ENCODE results near the gene BTNL3.
"Not testable (repeated sequence)": the region's sequence is repeated elsewhere in the genome, so short reads cannot be mapped to it uniquely, and the experiment has no call there.

Gene BTNL3, protein sequence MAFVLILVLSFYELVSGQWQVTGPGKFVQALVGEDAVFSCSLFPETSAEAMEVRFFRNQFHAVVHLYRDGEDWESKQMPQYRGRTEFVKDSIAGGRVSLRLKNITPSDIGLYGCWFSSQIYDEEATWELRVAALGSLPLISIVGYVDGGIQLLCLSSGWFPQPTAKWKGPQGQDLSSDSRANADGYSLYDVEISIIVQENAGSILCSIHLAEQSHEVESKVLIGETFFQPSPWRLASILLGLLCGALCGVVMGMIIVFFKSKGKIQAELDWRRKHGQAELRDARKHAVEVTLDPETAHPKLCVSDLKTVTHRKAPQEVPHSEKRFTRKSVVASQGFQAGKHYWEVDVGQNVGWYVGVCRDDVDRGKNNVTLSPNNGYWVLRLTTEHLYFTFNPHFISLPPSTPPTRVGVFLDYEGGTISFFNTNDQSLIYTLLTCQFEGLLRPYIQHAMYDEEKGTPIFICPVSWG

DNA sequence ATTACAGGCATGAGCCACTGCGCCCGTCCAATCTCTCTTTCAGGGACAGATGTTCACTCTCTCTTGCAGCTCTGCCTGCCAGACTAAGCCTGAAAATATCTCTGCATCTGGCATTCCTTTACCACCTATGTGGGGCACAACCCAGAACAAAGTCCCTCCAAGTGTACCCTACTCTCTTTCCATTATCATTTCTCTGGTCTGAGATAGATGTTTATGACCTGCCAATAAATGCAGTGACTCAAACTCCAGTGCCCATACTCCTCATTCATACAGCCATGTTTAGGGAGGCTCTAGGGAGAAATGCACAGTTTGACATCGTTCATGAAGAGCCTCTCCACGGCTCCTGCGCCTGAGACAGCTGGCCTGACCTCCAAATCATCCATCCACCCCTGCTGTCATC, at the start of gene BTNL3:
Gene BTNL3 (plus strand): TSS at position 255 of the 400 bp plus-strand sequence. CDS start 183 bp downstream, outside the sequence.
- no peak for DNase-seq

DNA sequence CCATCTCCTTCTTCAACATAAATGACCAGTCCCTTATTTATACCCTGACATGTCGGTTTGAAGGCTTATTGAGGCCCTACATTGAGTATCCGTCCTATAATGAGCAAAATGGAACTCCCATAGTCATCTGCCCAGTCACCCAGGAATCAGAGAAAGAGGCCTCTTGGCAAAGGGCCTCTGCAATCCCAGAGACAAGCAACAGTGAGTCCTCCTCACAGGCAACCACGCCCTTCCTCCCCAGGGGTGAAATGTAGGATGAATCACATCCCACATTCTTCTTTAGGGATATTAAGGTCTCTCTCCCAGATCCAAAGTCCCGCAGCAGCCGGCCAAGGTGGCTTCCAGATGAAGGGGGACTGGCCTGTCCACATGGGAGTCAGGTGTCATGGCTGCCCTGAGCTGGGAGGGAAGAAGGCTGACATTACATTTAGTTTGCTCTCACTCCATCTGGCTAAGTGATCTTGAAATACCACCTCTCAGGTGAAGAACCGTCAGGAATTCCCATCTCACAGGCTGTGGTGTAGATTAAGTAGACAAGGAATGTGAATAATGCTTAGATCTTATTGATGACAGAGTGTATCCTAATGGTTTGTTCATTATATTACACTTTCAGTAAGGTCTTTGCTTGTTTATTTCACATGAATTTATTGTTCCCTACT, 38.2 kb upstream of the BTNL3 start:
- DNase-seq, result no peak

DNA sequence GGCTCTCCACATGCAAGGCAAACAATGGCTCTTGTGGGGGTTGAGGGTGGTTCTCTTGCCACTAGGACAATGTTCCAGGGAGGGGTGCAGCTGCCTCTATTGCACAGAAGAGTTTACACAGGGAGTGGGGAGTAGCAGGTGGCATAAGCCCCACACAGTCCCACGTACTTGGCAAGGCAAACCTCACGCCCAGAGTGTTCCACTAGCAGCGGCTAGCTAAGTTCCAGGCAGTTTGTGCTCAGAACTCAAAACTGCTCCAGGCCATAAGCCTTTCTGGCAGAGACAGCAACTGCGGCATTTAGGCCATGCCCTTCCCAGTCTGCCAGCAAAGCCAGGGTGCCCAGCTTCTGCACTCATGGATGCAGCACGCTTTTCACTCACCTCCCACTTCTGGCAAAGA, 29.0 kb upstream of the BTNL3 start:
- no peak for DNase-seq

DNA sequence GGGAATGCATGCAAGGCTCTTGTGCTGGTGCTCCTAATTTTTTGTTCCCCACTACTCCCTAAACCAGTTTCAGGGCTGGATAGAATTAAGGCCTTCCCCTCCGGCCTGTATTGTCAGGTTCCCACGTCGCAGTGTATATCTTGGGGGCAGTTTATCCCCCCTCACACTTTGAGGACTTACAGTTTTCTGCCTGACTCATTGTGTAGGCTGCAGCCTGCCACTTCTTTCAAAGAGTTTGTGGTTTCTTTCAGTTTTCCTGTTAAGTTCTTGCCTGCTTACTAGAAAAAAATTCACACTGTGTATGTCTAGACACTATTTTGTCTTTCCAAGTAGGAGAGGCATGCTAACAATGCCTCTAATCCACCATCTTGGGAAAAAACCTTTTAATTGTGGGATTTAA, 28.4 kb upstream of the BTNL3 start:
- no peak for DNase-seq

DNA sequence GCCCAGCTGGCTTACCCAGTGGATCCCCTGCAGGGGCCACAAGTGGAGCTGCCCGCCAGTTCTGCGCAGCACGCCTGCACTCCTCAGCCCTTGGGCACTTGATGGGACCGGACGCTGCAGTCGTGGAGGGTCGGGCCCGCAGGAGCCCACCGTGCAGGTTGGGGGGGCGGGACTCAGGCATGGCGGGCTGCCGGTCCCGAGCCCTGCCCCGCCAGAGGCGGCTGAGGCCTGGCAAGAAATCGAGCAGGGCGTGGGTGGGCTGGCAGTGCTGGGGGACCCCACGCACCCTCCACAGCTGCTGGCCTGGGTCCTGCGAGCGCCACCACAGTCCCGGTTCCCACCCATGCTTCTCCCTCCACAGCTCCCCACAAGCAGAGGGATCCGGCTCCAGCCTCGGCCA, 19.2 kb upstream of the BTNL3 start:
- no peak for DNase-seq

DNA sequence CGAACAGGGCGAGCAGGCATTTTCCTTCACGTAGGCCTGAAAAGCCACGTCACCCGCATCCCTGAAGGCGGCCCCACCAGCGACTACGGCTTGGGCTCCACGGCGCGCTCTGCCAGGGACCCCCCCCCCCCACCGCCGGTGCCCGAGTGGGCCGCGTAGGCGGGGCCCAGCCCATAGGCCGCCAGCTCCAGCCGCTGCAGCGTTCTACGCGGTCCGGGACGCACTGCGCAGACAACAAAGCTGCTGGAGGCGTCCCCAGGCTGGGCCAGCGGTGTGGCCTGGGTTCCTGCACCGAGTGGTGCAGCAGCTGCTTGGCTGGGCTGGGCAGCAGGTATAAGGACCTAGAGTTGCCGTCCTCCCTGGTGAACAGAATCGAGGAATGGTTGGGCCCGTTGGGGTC, 18.3 kb upstream of the BTNL3 start:
- no peak for DNase-seq

DNA sequence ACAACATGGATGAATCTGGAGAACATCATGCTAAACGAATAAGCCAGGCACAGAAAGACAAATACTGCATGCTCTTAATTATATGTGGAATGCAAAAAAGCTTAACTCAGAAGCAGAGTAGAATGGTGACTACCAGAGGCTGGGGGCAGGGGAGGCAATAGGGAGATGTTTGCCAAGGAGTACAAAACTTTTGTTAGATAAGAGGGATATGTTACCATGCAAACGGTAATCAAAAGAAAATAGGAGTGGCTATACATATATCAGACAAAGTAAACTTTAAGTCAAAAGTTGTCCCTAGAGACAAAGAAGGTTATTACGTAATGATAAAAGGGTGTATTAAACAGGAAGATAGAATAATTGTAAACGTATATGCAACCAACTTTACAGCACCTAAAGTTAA, 17.8 kb upstream of the BTNL3 start:
- DNase-seq, result no peak

DNA sequence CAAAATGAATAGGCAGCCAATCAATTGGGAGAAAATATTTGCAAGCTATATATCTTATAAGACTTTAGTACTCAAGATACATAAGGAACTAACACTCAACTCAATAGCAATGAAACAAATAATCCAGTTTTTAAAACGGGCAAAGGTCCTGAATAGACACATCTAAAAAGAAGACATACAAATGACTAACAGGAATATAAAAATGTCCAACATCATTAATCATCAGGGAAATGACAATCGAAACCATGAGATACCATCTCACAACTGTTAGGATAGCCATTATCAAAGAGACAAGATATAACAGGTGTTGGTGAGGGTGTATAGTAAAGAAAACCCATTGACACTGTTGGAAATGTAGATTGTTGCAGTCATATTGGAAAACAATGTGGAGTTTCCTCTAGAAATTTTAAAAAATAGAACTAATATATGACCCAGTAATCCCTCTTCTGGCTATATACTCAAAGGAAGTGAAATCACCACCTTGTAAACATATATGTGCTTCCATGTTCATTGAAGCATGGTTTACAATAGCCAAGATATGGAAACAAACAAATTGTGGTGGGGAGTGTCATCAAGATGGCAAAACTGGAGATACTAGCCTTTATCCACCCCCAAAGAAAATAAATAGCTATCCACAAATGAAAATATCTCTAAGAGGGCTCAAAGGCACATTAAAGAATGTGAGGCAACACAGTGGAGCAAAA, 13.9 kb upstream of the BTNL3 start:
- DNase-seq, result no peak

DNA sequence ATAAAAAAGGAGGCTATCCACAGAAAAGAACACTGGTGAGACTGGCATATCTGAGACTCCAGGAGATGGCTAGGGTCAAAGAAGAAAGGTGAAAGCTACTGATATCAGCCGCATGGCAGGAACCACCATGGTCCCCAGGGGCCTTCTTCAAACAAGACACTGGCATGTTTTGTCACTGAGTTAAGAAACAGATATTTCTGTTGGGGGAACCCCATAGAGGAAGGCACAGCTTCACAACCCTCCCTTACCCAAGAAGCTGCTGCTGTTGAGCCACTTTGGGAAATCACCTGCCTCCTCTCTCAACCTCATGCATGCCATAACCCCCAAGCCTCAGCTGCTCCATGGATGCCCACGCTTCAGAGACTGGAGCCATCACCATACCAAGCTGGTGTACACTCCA, 13.3 kb upstream of the BTNL3 start:
- no peak for DNase-seq

DNA sequence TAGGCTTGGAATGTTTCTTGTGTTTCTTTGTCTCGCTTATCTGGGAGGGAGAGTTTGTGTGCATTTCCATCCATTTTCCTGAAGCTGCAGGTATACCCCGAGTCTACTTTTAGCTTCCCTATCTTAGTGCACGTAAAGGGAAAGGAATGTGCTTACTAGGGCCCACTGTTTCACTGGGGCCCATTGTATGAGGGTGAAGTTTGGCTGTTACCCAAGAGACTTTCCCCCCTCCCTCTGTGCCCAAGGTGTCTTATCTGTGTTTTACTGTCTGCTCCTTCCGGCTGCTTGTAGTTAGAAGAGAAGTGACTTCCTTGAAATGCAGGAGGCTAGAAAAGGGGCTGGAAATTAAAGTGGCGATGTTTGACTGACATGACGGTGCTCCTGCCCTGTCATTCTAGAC, 12.1 kb upstream of the BTNL3 start:
- DNase-seq, result no peak

DNA sequence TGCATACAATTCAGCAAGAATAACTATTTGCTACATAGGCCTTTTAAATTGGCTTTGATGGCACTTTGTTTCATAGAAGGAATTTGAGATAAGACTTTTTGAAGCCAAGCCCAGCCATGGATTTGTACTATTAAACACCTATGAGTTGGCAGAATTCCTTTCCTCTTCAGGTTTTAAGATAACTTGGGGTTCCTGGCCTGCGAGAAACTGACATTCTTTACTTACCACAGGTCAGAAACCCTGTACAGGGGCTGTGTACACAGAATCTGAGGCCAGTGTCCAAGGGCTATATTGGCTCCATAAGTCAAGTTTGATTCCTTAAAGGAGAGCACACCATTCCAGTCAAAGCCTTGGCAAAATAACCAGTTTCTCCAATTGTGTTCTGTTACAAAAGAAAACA, 10.8 kb upstream of the BTNL3 start:
- no peak for DNase-seq

DNA sequence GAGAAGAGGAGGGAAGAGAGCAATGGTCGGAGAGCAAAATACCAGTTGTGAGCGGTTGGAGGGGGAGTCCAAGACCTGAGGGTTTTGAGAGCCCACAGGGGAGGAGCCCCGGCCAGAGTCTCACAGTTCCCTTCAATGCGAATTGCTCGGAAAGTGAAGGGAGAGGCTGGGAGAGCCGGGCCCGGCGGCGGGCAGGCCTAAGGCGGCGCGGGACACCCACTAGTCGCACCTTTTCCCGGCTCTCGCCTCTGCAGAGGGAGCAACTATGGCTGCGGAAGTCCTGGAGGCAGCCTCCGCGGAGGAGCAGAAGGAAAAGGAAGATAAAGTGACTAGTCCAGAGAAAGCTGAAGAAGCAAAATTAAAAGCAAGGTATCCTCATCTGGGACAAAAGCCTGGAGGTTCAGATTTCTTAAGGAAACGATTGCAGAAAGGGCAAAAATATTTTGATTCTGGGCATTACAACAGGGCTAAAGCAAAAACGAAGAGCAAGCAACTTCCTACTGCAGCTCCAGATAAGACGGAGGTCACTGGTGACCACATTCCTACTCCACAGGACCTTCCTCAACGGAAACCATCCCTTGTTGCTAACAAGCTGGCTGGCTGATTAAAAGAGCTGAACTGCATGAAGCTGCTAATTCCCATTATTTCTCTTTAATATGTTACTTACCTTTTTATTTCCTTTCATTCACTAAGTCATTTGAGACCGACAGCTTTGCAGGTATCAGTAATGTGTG, 6.5 kb upstream of the BTNL3 start:
- no peak for DNase-seq

DNA sequence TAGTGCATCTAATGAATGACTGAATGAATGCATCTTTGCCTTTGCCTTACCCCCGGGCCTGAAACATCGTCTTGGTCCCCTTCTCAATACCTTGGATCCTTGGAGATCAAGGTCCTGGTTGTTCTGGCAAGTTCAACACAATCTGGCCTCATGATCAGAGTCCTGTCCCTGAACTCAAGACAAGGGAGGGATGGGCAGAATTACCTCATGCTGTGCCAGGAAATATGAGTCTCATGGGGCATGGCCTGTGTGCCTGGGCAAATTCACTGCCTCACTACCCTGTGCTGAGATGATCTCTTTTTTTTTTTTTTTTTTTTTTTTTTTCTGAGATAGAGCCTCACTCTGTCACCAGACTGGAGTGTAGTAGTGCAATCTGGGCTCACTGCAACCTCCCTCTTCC, 630 bp upstream of the BTNL3 start:
- no peak for DNase-seq

DNA sequence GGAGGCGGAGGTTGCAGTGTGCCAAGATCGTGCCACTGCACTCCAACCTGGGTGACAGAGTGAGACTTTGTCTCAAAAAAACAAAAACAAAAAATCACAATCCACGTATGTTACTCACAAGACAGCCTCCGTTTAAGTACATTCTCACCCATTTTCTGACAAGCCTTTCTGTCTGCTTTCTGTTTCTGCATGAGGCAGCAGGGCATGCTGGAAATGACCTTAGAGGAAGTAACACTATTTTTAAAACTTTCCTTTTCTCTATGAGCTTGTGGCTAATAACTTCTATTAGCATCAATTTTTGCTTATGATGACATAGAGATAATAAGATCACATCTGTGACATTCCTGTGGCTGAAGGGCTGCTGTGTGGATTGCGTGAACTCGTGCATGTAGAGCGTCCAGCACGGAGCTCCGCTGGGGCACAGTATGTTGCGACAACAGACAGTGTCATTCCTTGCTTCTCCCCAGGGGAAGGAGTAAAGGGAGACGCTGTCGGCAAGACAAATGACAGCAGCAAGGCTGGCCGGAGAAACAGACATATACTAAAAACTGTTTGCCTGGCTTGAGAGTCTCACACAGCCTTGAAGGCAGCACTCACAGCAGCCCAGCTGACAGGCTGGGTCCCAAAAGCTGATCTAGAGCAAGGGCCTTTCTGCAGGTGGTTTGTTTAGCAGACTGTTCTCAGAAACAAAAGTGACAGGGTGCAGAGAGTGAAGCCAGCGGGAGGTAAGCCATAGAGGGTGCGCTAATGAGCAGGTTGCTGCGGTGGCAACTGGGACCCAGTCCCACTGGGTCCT, 1.6 kb downstream of the BTNL3 start:
- DNase-seq, result no peak

DNA sequence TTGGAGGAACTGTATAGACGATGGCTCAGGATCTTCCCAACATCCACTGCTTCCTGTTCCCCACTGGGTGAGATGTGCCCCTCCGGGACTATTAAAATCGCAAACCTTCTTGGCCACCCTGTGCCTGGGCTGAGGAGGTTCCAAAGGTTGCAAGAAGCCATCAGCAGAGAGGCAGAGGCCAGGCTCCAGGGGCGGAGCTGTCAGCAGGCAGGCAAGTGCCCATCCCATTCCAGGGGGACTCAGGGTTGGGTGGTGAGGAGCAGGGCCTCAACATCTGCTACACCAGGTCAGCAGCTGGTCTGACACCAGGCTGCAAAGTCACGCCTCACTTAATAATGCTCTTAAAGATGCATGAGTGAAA, 2.2 kb downstream of the BTNL3 start:
- DNase-seq, result no peak

DNA sequence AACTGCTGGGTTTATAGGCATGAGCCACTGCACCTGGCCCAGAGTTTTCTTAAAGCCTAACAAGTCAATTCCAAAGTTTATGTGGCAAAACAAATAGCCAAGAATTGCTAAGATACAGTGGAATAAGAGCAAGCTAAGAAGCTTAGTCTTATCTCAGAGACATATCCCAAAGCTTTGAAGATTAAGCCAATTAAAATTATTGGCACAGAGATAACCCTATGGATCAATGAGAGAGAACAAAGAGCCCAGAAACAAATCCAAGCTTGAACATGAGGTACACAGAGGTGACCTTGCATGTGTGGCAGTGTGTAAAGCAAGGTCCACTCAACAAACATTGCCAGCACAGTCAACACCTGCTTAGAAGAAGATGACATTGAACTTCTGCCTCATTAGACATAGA, 13.3 kb downstream of the BTNL3 start:
- no peak for DNase-seq

DNA sequence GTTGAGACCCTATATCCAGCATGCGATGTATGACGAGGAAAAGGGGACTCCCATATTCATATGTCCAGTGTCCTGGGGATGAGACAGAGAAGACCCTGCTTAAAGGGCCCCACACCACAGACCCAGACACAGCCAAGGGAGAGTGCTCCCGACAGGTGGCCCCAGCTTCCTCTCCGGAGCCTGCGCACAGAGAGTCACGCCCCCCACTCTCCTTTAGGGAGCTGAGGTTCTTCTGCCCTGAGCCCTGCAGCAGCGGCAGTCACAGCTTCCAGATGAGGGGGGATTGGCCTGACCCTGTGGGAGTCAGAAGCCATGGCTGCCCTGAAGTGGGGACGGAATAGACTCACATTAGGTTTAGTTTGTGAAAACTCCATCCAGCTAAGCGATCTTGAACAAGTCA, 17.1 kb downstream of the BTNL3 start:
- no peak for DNase-seq

DNA sequence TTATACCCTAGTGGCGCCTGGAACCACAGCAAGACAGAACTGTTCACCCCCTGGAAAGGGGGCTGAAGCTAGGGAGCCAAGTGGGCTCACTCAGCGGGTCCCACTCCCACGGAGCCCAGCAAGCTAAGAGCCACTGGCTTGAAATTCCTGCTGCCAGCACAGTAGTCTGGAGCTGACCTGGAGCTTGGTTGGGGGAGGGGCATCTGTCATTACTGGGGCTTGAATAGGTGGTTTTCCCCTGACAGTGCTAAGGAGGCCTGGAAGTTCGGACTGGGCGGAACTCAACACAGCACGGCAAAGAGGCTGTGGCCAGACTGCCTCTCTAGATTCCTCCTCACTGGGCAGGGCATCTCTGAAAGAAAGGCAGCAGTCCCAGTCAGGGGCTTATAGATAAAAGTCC, 19.5 kb downstream of the BTNL3 start:
- DNase-seq, result no peak

DNA sequence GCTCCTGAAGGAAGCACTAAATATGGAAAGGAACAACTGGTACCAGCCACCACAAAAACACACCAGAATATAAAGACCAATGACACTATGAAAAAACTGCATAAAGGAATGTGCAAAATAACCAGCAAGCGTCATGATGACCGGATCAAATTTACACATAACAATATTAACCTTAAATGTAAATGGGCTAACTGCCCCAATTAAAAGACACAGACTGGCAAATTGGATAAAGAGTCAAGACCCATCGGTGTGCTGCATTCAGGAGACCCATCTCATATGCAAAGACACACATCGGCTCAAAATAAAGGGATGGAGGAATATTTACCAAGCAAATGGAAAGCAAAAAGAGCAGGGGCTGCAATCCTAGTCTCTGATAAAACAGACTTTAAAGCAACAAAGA, 21.4 kb downstream of the BTNL3 start:
- DNase-seq, result not testable (repeated sequence)

DNA sequence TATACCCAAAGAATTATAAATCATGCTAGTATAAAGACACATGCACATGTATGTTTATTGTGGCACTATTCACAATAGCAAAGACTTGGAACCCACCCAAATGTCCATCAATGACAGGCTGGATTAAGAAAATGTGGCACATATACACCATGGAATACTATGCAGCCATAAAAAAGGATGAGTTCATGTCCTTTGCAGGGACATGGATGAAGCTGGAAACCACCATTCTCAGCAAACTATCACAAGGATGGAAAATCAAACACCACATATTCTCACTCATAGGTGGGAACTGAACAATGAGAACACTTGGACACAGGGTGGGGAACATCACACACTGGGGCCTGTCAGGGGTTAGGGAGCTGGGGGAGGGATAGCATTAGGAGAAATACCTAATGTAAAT, 26.0 kb downstream of the BTNL3 start:
- not testable (repeated sequence) for DNase-seq

DNA sequence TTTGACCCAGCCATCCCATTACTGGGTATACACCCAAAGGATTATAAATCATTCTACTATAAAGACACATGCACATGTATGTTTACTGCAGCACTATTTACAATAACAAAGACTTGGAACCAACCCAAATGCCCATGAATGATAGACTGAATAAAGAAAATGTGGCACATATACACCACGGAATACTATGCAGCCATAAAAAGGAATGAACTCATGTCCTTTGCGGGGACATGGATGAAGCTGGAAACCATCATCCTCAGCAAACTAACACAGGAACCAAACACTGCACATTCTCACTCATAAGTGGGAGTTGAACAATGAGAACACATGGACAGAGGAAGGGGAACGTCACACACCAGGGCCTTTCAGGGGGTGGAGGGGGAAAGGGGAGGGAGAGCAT, 28.8 kb downstream of the BTNL3 start:
- DNase-seq, result not testable (repeated sequence)

DNA sequence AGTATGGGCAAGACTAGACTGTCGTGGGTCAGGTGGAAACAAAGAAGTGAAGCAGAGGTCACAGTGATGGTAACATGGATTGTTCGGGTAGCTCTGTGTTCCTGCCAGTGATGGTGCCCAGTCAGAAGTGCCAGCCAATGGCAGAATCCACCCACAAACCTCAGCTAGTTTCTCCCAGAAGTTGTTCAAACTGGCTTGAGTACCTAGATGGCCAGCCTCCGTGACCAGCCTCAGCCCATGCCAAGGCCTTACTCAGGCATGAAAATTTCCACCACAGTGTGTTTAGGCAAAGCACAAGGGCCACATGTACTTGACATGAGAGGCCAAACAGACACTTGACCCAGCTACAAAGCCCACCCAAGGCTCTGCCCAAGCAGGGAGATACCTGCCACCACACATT, 32.0 kb downstream of the BTNL3 start:
- no peak for DNase-seq
